Adrenal gland (tissue), 5 donors: ENCODE results near the gene DAB2IP.

Source experiments
- POLR2A ChIP-seq, 2 donors: fragments of 450-650 bp; IDR thresholded peaks; one replicate each; pipeline ENCODE4 v1.6.1; 2017; ENCODE audit warnings: antibody characterized with exemption in 2 of 2, mild to moderate bottlenecking in 2 of 2, moderate library complexity in 1 of 2
- TF ChIP-seq, protein P1 (sequence below), 6 experiments: fragments of 450-650 bp in 4 of 6; fragments of 200-600 bp in 2 of 6; sonication (generic) in 1 of 6; IDR thresholded peaks; 1 replicate in 5 of 6; 2 replicates in 1 of 6; pipeline versions ENCODE4 v1.5.1 to v1.8.0; 2016 to 2021; ENCODE audit warnings: antibody characterized with exemption in 6 of 6, mild to moderate bottlenecking in 2 of 6, moderate library complexity in 1 of 6
- donor health status: DM: no; HTN: no; CAD: no.

- TF ChIP-seq POLR2A (IDR thresholded peaks at IDR 0.05) = peak in 1 of 2 donors; percentile 9
- TF ChIP-seq, protein P1, sequence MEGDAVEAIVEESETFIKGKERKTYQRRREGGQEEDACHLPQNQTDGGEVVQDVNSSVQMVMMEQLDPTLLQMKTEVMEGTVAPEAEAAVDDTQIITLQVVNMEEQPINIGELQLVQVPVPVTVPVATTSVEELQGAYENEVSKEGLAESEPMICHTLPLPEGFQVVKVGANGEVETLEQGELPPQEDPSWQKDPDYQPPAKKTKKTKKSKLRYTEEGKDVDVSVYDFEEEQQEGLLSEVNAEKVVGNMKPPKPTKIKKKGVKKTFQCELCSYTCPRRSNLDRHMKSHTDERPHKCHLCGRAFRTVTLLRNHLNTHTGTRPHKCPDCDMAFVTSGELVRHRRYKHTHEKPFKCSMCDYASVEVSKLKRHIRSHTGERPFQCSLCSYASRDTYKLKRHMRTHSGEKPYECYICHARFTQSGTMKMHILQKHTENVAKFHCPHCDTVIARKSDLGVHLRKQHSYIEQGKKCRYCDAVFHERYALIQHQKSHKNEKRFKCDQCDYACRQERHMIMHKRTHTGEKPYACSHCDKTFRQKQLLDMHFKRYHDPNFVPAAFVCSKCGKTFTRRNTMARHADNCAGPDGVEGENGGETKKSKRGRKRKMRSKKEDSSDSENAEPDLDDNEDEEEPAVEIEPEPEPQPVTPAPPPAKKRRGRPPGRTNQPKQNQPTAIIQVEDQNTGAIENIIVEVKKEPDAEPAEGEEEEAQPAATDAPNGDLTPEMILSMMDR (IDR thresholded peaks at IDR 0.05) = no peak
These were observed 84.6 kb downstream of the DAB2IP start for GRCh38 chr9:121735793-121736770.
